C4-2B (cell line): ENCODE measurements around the gene PRR7.

Source experiments
- CTCF ChIP-seq: fragments of 450-650 bp; conservative IDR thresholded peaks from 2 replicates; pipeline ENCODE4 v1.5.1; 2017; ENCODE audit warnings: mild to moderate bottlenecking
- ZFX ChIP-seq: fragments of 450-650 bp; IDR thresholded peaks from 2 replicates; pipeline ENCODE4 v1.6.1; 2017

- TF ChIP-seq CTCF (no peak), ZFX (no peak)
Measured at GRCh38 chr5:177445052-177445916, 1.3 kb upstream of the PRR7 start.
